Subcutaneous abdominal adipose tissue (tissue), 5 donors: ENCODE data around the gene C1QL4.
"Not testable (repeated sequence)": the region's sequence is repeated elsewhere in the genome, so short reads cannot be mapped to it uniquely, and the experiment has no call there.

Source experiments
- H3K27ac ChIP-seq: one replicate; pipeline ENCODE4 v1.7.0; 2013; ENCODE audit warnings: low read depth, mild to moderate bottlenecking, inconsistent platforms, low read length, moderate library complexity
- H3K27me3 ChIP-seq, 5 donors: one replicate each; pipeline ENCODE4 v1.7.0; 2013; ENCODE audit warnings: low read length in 5 of 5, inconsistent platforms in 1 of 5; ENCODE audit not compliant: control insufficient read depth in 5 of 5, insufficient read depth in 4 of 5
- H3K36me3 ChIP-seq, 5 donors: one replicate each; pipeline ENCODE4 v1.7.0; 2013; ENCODE audit warnings: low read length in 5 of 5; ENCODE audit not compliant: control insufficient read depth in 5 of 5, insufficient read depth in 5 of 5
- H3K4me1 ChIP-seq, 5 donors: one replicate each; pipeline ENCODE4 v1.7.0; 2013; ENCODE audit warnings: low read length in 5 of 5, mild to moderate bottlenecking in 3 of 5, moderate library complexity in 1 of 5; ENCODE audit not compliant: control insufficient read depth in 5 of 5, insufficient read depth in 5 of 5
- H3K4me3 ChIP-seq, 5 donors: one replicate each; pipeline ENCODE4 v1.7.0; 2013; ENCODE audit warnings: low read length in 5 of 5, low read depth in 1 of 5
- H3K9ac ChIP-seq, 5 donors: one replicate each; pipeline ENCODE4 v1.7.0; 2013; ENCODE audit warnings: low read length in 5 of 5, mild to moderate bottlenecking in 4 of 5, moderate library complexity in 3 of 5
- H3K9me3 ChIP-seq, 5 donors: one replicate each; pipeline ENCODE4 v1.7.0; 2013; ENCODE audit warnings: low read length in 5 of 5; ENCODE audit not compliant: control insufficient read depth in 5 of 5
- donor health status: healthy.
- donor health status: healthy.
- donor health status: healthy.
- donor health status: healthy.
- donor health status: healthy.

Gene C1QL4

DNA sequence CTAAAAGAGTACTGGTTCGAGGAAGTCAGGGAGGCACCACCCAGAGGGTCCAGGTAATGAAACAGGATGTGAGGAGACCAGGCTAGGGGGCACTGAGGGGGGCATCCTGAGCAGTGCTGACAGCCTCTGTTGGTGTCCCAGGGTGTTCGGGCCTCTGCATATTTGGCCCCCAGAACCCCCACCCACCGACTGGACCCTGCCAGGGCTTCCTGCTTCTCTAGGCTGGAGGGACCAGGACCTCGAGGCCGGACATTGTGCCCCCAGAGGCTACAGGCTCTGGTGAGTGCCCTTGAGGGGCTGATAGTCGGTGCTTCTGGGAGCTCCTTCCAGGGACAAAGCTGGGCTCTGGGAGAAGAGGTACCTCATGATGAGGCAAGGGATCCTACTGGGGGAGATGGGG, 11.4 kb downstream of the C1QL4 start:
- H3K27me3 ChIP-seq = peaks cover 0 to 10% (median 0%) of the 10 kb centered on the region in 5 donors
- no peaks in the 10 kb centered on the region for H3K36me3 ChIP-seq
- H3K4me3 ChIP-seq = no peak overlapping the region
- H3K9me3 ChIP-seq = no peaks in the 10 kb centered on the region
- H3K27ac ChIP-seq = no peak overlapping the region
- peaks cover 0 to 19% (median 15%) of the 10 kb centered on the region in 5 donors for H3K4me1 ChIP-seq
- H3K9ac ChIP-seq = no peak overlapping the region

DNA sequence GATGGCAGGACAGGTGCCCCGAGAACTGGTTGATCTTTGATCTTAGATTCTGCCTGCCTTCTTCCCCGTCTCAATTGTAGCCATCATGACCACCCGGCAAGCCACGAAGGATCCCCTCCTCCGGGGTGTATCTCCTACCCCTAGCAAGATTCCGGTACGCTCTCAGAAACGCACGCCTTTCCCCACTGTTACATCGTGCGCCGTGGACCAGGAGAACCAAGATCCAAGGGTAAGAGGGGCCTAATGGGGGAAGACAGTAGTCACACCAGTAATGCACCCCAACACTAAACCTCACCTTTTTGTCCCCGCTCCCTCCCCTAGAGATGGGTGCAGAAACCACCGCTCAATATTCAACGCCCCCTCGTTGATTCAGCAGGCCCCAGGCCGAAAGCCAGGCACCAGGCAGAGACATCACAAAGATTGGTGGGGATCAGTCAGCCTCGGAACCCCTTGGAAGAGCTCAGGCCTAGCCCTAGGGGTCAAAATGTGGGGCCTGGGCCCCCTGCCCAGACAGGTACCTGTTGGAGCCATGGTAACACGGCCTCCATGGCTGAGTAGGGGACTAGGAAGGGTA, 13.4 kb downstream of the C1QL4 start:
- Histone ChIP-seq H3K9ac (peak overlapping the region in 4 of 5 donors; percentile 31 to 74 (median 49)), H3K36me3 (no peaks in the 10 kb centered on the region), H3K9me3 (no peaks in the 10 kb centered on the region), H3K27ac (no peak overlapping the region), H3K4me1 (peaks cover 0 to 19% (median 15%) of the 10 kb centered on the region in 5 donors), H3K27me3 (no peaks in the 10 kb centered on the region), H3K4me3 (peak overlapping the region; percentile 65 to 82 (median 77))

DNA sequence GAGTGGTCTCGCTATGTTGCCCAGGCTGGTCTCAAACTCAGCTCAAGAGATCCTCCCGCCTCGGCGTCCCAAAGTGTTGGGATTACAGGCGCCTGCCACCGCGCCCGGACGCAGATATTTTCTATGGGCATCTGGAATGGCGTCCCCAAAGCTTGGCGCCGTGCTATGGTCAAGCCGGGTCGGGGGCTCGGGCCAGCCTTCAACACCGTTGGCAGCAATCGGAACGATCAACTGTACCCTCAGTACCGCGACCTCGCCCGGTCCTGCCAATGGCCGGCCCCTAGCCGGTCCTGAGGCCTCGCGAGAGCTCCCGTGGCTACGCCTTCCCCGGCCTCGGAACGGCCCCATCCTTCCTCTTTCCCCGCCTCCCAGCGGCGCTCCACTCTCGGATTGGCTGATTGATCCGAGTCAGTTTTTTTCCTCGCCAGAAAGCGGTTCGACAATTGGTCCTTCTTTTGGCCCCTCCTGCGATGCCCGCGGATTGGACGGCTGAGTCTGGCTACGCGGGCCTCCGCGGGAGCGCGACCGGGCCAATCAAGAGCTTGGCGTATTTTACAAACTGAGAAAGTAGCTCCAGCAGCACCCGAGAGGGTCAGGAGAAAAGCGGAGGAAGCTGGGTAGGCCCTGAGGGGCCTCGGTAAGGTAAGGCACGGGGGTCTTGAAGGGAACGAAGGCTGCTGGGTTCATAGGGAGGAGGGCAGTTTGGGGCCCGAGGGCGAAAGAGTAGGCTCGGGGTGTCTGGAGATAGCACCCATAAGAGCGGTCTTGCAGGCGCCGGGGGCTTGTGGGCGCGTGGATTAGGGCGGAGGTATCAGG, 14.1 kb downstream of the C1QL4 start, which contains the start of gene TROAP:
Gene TROAP (plus strand): TSS at position 548 of the 816 bp plus-strand sequence. CDS start 354 bp downstream, outside the sequence.
- peak within 1 kb of the TSS; percentile 75 to 82 (median 79) for H3K4me3 ChIP-seq
- H3K9ac ChIP-seq = peak within 1 kb of the TSS in 4 of 5 donors; percentile 55 to 86 (median 78)
- no peaks in the 10 kb centered on the region for H3K27me3 ChIP-seq
- no peaks in the 10 kb centered on the region for H3K9me3 ChIP-seq
- no peaks in the 10 kb centered on the region for H3K36me3 ChIP-seq
- peaks cover 0 to 19% (median 15%) of the 10 kb centered on the region in 5 donors for H3K4me1 ChIP-seq
- H3K27ac ChIP-seq = no peak within 1 kb of the TSS

DNA sequence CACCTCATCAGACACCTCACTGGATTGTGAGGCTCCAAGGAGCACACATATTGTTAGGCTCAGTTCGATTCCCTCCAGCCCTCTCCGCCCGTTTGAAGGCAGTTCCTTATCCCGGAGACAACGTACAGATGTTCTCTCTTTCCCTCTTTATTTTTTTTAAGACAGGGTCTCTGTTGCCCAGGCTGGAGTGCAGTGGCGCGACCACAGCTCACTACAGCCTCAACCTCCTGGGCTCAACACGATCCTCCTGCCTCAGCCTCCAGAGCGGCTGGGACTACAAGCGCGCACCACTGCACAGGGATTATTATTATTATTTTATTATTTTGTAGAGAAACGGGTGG, 14.7 kb downstream of the C1QL4 start:
- H3K9ac ChIP-seq = peak overlapping the region in 4 of 5 donors; percentile 55 to 86 (median 78)
- peaks cover 0 to 19% (median 15%) of the 10 kb centered on the region in 5 donors for H3K4me1 ChIP-seq
- no peaks in the 10 kb centered on the region for H3K27me3 ChIP-seq
- peak overlapping the region; percentile 63 to 82 (median 77) for H3K4me3 ChIP-seq
- H3K27ac ChIP-seq = no peak overlapping the region
- no peaks in the 10 kb centered on the region for H3K9me3 ChIP-seq
- H3K36me3 ChIP-seq = no peaks in the 10 kb centered on the region

DNA sequence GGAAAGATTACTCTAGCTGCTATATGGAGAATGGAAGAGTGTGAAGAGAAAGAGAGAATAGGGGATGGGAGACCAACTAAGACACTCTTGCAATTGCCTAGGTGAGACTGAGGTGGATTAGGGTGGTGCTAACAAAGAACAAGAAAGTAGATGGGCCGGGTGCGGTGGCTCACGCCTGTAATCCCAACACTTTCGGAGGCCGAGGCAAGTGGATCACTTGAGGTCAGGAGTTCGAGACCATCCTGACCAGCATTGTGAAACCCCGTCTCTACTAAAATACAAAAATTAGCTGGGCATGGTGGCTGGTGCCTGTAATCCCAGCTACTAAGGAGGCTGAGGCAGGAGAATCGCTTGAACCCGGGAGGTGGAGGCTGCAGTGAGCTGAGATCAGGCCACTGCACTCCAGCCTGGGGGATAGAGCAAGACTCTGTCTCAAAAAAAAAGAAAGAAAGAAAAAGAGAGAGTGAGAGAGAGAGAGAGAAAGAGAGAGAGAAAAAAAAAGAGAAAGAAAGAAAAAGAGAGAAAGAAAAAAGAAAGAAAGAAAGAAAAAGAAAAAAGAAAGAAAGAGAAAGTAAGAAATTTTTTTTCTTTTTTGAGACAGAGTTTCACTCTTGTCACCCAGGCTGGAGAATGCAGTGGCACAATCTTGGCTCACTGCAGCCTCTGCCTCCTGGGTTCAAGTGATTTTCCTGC, 16.4 kb downstream of the C1QL4 start:
- not testable (repeated sequence) for H3K4me3 ChIP-seq, H3K36me3 ChIP-seq, H3K27me3 ChIP-seq, H3K27ac ChIP-seq, H3K9ac ChIP-seq, H3K9me3 ChIP-seq
- H3K4me1 ChIP-seq = peaks cover 0 to 19% (median 15%) of the 10 kb centered on the region in 5 donors

DNA sequence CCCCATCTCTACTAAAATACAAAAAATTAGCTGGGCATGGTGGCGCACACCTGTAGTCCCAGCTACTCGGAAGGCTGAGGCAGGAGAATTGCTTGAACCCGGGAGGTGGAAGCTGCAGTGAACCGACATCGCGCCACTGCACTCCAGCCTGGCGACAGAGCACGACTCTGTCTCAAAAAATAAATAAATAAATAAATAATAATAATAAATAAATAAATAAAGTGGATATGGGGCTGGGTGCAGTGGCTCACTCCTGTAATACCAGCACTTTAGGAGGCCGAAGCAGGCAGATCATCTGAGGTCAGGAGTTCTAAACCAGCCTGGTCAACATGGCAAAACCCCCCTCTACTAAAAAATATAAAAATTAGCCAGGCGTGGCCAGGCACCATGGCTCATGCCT, 19.9 kb downstream of the C1QL4 start:
- not testable (repeated sequence) for H3K27ac ChIP-seq, H3K9me3 ChIP-seq, H3K9ac ChIP-seq, H3K4me1 ChIP-seq, H3K27me3 ChIP-seq, H3K36me3 ChIP-seq, H3K4me3 ChIP-seq

DNA sequence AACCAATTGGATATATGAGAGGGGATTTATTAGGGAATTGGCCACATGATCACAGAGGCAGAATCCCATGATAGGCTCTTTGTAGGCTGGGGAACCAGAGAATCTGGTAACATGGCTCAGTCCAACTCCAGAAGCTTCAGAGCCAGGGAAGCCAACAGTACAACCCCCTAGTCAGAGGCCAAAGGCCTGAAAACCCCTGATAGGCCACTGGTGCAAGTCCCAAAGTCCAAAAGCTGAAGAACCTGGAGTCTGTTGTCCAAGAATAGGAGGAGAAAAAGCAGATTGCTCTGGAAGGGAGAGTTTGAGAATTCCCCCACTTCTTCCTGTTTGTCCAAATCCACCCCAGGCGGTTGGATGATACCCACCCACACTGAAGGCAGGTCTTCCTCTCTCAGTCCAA, 22.2 kb downstream of the C1QL4 start:
- Histone ChIP-seq H3K9me3 (no peaks in the 10 kb centered on the region), H3K9ac (no peak overlapping the region), H3K4me1 (no peaks in the 10 kb centered on the region), H3K36me3 (no peaks in the 10 kb centered on the region), H3K4me3 (no peak overlapping the region), H3K27ac (no peak overlapping the region), H3K27me3 (no peaks in the 10 kb centered on the region)

DNA sequence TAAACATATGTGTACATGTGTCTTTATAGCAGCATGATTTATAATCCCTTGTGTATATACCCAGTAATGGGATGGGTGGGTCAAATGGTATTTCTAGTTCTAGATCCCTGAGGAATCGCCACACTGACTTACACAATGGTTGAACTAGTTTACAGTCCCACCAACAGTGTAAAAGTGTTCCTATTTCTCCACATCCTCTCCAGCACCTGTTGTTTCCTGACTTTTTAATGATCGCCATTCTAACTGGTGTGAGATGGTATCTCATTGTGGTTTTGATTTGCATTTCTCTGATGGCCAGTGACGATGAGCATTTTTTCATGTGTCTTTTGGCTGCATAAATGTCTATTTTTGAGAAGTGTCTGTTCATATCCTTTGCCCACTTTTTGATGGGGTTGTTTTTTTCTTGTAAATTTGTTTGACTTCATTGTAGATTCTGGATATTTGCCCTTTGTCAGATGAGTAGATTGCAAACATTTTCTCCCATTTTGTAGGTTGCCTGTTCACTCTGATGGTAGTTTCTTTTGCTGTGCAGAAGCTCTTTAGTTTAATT, 26.5 kb downstream of the C1QL4 start:
- not testable (repeated sequence) for H3K36me3 ChIP-seq, H3K9ac ChIP-seq, H3K27me3 ChIP-seq, H3K4me1 ChIP-seq, H3K9me3 ChIP-seq, H3K27ac ChIP-seq, H3K4me3 ChIP-seq

DNA sequence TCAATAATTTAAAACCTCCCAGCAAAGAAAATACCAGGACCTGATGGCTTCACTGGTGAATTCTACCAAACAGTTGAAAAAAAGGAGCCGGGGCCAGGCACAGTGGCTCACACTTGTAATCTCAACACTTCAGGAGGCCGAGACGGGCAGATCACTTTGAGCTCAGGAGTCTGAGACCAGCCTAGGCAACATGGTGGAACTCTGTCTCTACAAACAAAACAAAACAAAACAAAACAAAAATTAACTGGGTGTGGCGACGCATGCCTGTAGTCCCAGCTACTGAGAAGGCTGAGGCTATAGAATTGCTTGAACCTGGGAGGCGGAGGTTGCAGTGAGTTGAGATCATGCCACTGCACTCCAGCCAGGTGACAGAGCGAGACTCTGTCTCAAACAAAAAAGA, 27.6 kb downstream of the C1QL4 start:
- Histone ChIP-seq H3K36me3 (no peaks in the 10 kb centered on the region), H3K27me3 (peaks cover 0 to 2% (median 0%) of the 10 kb centered on the region in 5 donors), H3K9ac (no peak overlapping the region), H3K4me1 (no peaks in the 10 kb centered on the region), H3K4me3 (no peak overlapping the region), H3K9me3 (no peaks in the 10 kb centered on the region), H3K27ac (no peak overlapping the region)
